HG03095 (cell line): ENCODE data around the gene SLC25A21.

ENCODE experiments used
- ATAC-seq: cut with Tn5 transposase; IDR thresholded peaks from one replicate; pipeline ENCODE4 v1.9.1; 2021; ENCODE audit warnings: moderate library complexity; ENCODE audit not compliant: unreplicated experiment

SLC25A21 gene

DNA sequence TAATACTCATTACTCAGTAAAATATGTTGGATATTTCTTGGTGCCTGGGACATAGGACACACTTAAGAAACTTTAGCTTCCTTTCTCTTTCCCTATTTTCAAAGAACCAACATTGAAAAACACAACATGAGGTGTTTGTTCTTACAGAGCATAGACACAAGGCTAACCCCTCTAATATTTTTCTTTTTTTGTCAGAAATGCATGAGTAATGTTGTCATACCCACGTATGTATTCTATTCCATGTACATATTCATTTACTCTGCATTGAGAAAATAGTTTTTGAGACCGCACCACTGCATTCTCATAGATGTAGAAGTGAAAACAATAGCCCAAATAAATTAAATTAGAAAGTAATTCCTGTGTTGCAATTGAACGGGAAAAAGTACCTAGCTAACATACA lies 497.7 kb downstream of the SLC25A21 start:
- ATAC-seq = no peak

DNA sequence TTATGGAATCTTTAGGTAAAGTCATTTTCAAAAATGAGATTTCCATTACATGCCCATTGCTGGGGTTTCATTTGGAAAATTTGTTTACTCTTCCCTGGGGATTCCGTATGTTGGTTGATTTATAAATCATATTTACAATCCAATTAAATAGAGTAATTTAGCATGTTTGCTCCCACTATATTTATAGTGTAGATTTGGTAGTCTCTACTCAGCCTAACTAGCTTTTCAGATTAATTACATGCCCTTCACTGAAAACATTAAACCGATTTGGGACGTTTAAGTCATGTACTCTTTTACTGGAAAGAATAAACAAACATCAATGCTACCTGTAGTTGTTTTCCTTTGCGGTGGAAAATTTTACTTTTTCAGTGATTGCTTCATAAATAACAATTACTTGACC lies 500.3 kb downstream of the SLC25A21 start:
- ATAC-seq = no peak

- ATAC-seq = no peak
These were observed 501.3 kb downstream of the SLC25A21 start for GRCh38 chr14:36671149-36671548.

DNA sequence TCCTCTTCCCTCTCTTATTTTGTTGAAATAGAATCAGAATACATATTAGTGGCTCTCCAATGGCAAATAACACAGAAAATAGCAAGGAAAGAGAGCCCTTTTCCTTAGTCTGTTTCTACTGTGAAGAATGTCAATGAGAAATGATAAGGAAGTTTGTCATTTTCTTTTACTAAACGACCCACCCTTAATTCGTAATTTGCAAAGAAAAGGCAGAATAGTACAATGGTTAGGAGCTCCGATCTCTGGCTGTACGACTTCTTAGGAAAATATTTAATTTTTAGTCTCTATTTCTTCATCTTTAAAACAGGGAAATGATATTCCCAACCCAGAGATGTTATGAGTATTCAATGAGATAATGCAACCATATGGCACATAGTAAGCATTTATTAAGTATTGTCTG lies 504.7 kb downstream of the SLC25A21 start:
- ATAC-seq = no peak

DNA sequence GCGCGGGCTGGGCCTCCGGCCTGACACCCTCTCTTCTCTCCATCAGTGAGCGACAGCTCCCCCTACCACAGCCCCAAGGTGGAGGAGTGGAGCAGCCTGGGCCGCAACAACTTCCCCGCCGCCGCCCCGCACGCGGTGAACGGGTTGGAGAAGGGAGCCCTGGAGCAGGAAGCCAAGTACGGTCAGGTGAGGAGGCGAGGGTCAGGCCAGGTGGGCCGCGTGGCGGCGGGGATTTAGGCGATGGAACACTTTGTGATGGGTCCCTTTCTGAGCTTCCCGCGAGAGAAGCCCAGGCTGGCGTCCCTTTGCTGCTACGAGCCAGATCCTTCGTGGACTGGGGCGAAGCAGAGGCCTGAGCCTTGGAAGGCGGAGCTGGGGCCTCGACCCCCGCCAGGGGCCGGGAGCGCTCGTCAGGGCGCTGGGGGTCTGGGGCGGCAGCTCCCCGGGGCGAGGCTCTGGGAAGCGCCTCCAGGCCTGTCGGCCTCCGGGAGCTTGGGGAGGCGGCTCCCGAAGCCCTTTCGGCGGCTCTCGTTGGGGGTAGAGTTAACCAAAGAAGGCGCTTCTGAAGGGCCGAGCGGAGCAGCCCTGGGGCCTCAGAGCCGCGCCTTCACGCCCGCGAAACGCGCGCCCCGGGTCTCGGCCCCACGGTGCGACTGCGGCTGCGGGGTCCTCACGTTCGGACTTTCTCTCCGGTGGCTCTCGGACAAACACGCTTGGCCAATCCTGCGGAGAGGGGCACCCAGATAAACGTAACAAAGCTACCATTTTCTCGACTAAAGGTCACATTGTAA lies 505.8 kb downstream of the SLC25A21 start:
- ATAC-seq = no peak

DNA sequence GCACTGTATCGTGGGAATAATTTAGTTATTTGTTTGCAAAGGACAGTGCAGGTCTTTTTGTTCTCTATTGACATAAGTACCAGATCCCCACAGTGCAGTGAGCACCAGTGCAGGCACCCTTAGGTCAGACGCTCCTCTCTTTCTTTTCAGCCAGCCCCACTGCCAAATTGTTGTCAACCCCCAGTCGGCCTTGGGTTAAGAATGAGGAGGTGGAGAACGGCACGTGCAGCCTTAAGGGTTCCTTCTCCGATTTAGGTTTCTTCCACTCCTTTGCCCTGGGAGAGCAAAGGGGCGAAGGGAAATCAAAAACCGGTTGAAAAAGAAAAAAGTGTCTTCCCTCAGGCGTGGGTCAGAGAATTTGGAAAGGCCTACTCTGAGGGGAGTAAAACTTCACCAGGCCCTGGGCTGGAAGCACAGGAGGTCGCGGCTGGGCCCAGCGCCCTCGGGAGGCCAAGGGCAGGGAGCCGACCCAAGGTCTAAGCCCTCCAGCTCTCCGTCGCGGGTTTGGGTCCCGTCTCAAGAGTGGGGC lies 506.5 kb downstream of the SLC25A21 start:
- ATAC-seq = no peak

DNA sequence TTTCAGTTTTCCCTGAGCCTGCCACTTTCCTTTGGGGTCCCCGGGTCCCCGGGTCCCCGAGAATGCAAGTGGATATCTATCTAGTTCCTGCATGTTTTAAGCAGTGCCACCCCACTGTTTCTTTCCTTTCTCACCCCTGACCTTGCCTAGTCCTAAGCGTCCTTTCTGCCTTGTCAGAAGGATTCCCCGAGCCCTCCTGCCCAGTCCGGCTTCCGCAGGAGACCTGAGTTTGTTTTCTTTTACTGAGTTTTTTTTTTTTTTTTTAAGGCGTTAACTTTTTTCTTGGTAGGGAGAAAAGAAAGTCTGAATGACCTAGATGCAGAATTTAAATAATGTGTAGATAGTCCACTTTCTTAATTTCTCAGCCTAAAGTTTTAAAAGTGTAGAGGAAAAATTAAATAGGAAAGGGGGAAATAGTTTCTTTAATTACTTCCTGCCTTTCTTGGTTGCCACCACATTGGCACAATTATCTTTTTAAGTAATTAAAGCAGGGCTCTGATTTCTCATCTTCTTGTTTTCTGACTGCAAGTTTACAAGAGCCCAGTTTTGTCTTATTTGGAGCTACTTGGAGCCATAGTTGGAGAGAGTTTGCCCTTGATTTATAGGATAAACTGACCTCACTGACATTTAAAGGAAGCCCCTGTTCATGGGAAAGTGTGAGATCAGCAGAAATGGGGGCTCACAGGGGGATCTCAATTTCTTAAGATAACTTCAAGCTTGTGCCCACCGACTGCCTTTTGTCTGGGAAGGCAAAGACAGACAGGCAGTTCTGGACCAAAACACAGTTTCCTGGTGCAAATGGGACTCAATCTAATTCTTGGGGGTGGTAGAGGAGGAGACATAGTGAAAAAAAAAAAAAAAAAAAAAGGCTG lies 507.8 kb downstream of the SLC25A21 start:
- ATAC-seq = no peak

GRCh38 chr14:36663404-36664321 lies 508.7 kb downstream of the SLC25A21 start:
- no peak for ATAC-seq

- no peak for ATAC-seq
These were observed 509.6 kb downstream of the SLC25A21 start for GRCh38 chr14:36662543-36663403.

- ATAC-seq = no peak
These were observed 510.2 kb downstream of the SLC25A21 start for GRCh38 chr14:36662258-36662542.

DNA sequence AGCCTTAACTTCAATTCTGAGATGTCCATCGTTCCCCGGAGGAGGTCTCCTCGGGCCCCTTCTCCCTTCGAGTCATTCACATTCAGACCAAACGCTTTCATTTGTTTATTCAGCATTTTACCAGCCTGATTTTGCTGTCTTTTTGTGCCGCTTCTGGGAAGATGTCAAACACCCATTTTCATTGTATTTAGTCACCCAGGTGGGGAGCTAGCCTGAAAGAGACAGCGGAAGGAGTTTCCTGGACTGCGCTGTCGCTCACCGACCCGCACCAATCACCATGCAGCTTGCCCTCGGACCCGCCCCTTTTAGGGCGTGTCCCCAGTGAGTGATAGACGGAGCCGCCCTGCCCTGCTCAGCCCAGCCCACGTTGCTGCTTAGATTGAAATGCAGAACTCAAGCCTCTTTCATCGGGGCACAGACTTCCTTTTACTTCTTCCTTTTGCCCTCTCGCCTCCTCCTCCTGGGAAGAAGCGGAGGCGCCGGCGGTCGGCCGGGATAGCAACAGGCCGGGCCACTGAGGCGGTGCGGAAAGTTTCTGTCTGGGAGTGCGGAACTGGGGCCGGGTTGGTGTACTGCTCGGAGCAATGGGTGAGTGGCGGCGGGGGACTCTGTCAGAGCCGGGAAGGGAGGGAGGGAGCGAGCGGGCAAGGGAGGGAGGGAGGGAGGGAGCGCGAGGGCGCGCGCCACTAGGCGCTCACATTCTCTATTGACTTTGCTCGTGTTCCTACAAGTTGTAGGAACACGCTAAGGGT lies 510.7 kb downstream of the SLC25A21 start, which contains the start of gene PAX9:
PAX9 (plus strand) TSS at position 355 of the 752 bp plus-strand sequence; CDS start at position 585, 230 bp downstream.
- peak; percentile 54 for ATAC-seq

DNA sequence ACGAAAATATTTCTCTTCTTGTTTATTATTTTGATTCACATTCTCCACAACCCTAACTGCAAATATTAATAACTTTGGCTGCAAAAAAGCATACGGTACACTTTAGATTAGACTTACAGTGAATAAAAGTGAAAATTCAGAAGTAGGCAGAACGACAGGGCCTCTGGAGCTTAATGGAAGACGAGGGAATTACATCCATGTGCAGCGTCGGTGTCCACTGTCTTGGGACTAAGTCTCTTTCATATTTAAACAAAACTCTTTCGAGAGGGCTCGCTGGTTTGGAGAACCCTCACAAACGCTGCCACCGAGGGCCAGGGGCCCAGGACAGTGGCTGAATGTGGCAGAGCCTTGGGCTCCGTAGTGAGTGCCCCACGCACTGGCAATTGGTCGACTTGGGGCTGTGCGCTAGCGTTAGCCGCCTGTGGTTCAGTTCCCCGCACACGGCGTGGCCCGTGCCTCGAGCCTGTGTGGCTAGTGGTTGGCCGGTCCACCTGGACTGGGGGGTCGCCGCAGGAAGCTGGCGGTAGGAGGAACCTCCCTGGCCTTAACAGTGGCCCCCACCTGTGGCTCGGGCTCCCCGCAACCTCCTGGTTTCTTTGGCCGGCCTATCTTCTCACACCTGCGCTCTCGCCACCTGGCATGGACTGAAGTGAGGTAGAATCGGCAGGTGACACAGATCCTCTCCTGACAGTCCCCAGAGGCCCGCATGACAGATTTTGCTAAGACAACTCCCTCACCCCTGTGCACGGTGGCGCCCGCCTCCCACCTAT lies 511.5 kb downstream of the SLC25A21 start:
- no peak for ATAC-seq

- ATAC-seq = no peak
These were observed 512.3 kb downstream of the SLC25A21 start for GRCh38 chr14:36659822-36660735.

GRCh38 chr14:36659010-36659821 lies 513.2 kb downstream of the SLC25A21 start:
- no peak for ATAC-seq

- ATAC-seq = no peak
These were observed 514.0 kb downstream of the SLC25A21 start for GRCh38 chr14:36658123-36659009.
